IMR-90 (cell line): ENCODE results near the gene SELENOS. TPM values are rescaled to one million over a fixed set of nuclear protein-coding genes. Genes with fewer than 3 reads are reported as not detected.

Experiments used
- ATAC-seq: fragments of 200-7000 bp; cut with Tn5 transposase; 2 replicates; pipeline ENCODE4 v1.9.1; 2020; ENCODE audit warnings: low read depth, mild to moderate bottlenecking, moderate library complexity
- BruUV-seq: library from RNA; stranded (reverse); fragments of 400-500 nt; replicated peaks from 2 replicates; lab custom pipeline; 2021; lab: Mats Ljungman, UMichigan
- CTCF ChIA-PET: fragments of 300-600 bp; formaldehyde crosslinking; extraction: SDS; loops from one replicate; lab custom pipeline; 2021; ENCODE audit warnings: antibody characterized with exemption; lab: Yijun Ruan, JAX
- POLR2A ChIA-PET: fragments of 300-600 bp; sonication (Branson Sonifier 250); formaldehyde crosslinking; loops from one replicate; lab custom pipeline; 2022; ENCODE audit warnings: antibody characterized with exemption; ENCODE audit not compliant: unreplicated experiment; lab: Charles Lee
- DNase-seq: peaks from one replicate; pipeline ENCODE4 v3.0.0; 2013
- H2AFZ ChIP-seq: replicated peaks from 2 replicates; pipeline ENCODE3; 2013; ENCODE audit warnings: low read length, mild to moderate bottlenecking; ENCODE audit not compliant: poor library complexity
- H2AK5ac ChIP-seq: 2 replicates; pipeline ENCODE4 v1.6.1; 2013; ENCODE audit warnings: low read depth, low read length, inconsistent platforms
- H2AK9ac ChIP-seq: replicated peaks from 2 replicates; pipeline ENCODE3; 2013; ENCODE audit warnings: mild to moderate bottlenecking, low read depth, low read length, moderate library complexity; ENCODE audit not compliant: poor library complexity
- H2BK120ac ChIP-seq: 2 replicates; pipeline ENCODE4 v1.6.1; 2013; ENCODE audit warnings: low read depth, low read length, inconsistent platforms
- H2BK15ac ChIP-seq: 3 replicates; pipeline ENCODE4 v1.6.1; 2013; ENCODE audit warnings: low read depth, low read length, inconsistent platforms
- H2BK20ac ChIP-seq: 2 replicates; pipeline ENCODE4 v1.6.1; 2013; ENCODE audit warnings: low read depth, mild to moderate bottlenecking, inconsistent platforms, low read length, moderate library complexity
- H2BK5ac ChIP-seq: 2 replicates; pipeline ENCODE4 v1.6.1; 2013; ENCODE audit warnings: mild to moderate bottlenecking, low read depth, low read length, inconsistent platforms; ENCODE audit not compliant: poor library complexity, severe bottlenecking
- H3K14ac ChIP-seq: replicated peaks from 2 replicates; pipeline ENCODE4 v1.6.1; 2013; ENCODE audit warnings: low read depth, low read length, inconsistent platforms
- H3K18ac ChIP-seq: 2 replicates; pipeline ENCODE4 v1.6.1; 2013; ENCODE audit warnings: low read depth, low read length, control low read depth
- H3K23ac ChIP-seq: 2 replicates; pipeline ENCODE4 v1.6.1; 2013; ENCODE audit warnings: low read depth, low read length, inconsistent platforms
- H3K27ac ChIP-seq: 2 replicates; pipeline ENCODE4 v1.5.1; 2013; ENCODE audit warnings: mild to moderate bottlenecking, control low read depth, low read length; ENCODE audit not compliant: insufficient read depth
- H3K27me3 ChIP-seq: 2 replicates; pipeline ENCODE4 v1.6.1; 2013; ENCODE audit warnings: low read length; ENCODE audit not compliant: control insufficient read depth, insufficient read depth
- H3K36me3 ChIP-seq: 2 replicates; pipeline ENCODE4 v1.6.1; 2013; ENCODE audit warnings: low read length, mixed read lengths; ENCODE audit not compliant: control insufficient read depth, insufficient read depth
- H3K4ac ChIP-seq: 2 replicates; pipeline ENCODE4 v1.6.1; 2013; ENCODE audit warnings: low read depth, low read length, inconsistent platforms
- H3K4me1 ChIP-seq: 2 replicates; pipeline ENCODE4 v1.6.1; 2013; ENCODE audit warnings: low read length, mixed read lengths; ENCODE audit not compliant: control insufficient read depth, insufficient read depth
- H3K4me2 ChIP-seq: 2 replicates; pipeline ENCODE4 v1.6.1; 2013; ENCODE audit warnings: low read depth, mild to moderate bottlenecking, control low read depth, low read length, moderate library complexity
- H3K4me3 ChIP-seq: 2 replicates; pipeline ENCODE4 v1.5.1; 2013; ENCODE audit warnings: low read depth, mild to moderate bottlenecking, control low read depth, low read length, moderate library complexity; ENCODE audit not compliant: insufficient read depth
- H3K56ac ChIP-seq: 2 replicates; pipeline ENCODE4 v1.6.1; 2013; ENCODE audit warnings: low read length, inconsistent platforms; ENCODE audit not compliant: insufficient read depth; ENCODE audit errors: extremely low read depth
- H3K79me1 ChIP-seq, 2 experiments: 2 replicates each; pipeline ENCODE4 v1.6.1; 2013; ENCODE audit warnings: low read length in 2 of 2, inconsistent platforms in 1 of 2, low read depth in 1 of 2
- H3K9ac ChIP-seq: 2 replicates; pipeline ENCODE4 v1.6.1; 2013; ENCODE audit warnings: low read depth, low read length, control low read depth
- H3K9me1 ChIP-seq: 2 replicates; pipeline ENCODE4 v1.6.1; 2013; ENCODE audit warnings: low read length, inconsistent platforms; ENCODE audit not compliant: insufficient read depth
- H3K9me3 ChIP-seq: 2 replicates; pipeline ENCODE4 v1.6.1; 2013; ENCODE audit warnings: low read length; ENCODE audit not compliant: control insufficient read depth, insufficient read depth
- H4K20me1 ChIP-seq: 2 replicates; pipeline ENCODE4 v1.6.1; 2013; ENCODE audit warnings: low read length, inconsistent platforms; ENCODE audit not compliant: insufficient read depth
- H4K5ac ChIP-seq: 2 replicates; pipeline ENCODE4 v1.6.1; 2013; ENCODE audit warnings: mild to moderate bottlenecking, low read depth, low read length, control low read depth
- H4K8ac ChIP-seq, 2 experiments: 2 replicates each; pipeline ENCODE4 v1.6.1; 2013; ENCODE audit warnings: low read depth in 2 of 2, low read length in 2 of 2, control low read depth in 1 of 2, inconsistent platforms in 1 of 2
- H4K91ac ChIP-seq: 2 replicates; pipeline ENCODE4 v1.6.1; 2013; ENCODE audit warnings: low read depth, low read length, inconsistent platforms; ENCODE audit not compliant: insufficient read depth
- CHD1 ChIP-seq: IDR thresholded peaks from 2 replicates; pipeline ENCODE4 v1.6.1; 2012; ENCODE audit warnings: low read depth, low read length, improper control_type of control experiment
- MAFK ChIP-seq: IDR thresholded peaks from 2 replicates; pipeline ENCODE4 v1.6.1; 2012; ENCODE audit warnings: low read depth, low read length, improper control_type of control experiment
- SMC3 ChIP-seq: fragments of 150-350 bp; IDR thresholded peaks from 2 replicates; pipeline ENCODE4 v1.6.1; 2016; ENCODE audit warnings: low read depth, mild to moderate bottlenecking, antibody characterized with exemption, low read length, moderate library complexity
- WGBS, 2 experiments: methylation state at CpG; one replicate each; pipeline versions ENCODE4 v1.1.5 to v1.1.7; 2013; ENCODE audit warnings: missing lambda C conversion rate in 2 of 2; ENCODE audit not compliant: insufficient read length in 1 of 2; ENCODE audit errors: extremely low coverage in 2 of 2; 5-methylcytosine and 5-hydroxymethylcytosine counted together
- dilution Hi-C: fragments of 300-500 bp; cut with HindIII; formaldehyde crosslinking; loops from one replicate; pipeline ENCODE4 v1.14.3; 2018; ENCODE audit warnings: low sequenced_read_pairs; ENCODE audit not compliant: unreplicated experiment
- in situ Hi-C: fragments of 300-500 bp; cut with MboI; formaldehyde crosslinking; loops from 3 replicates; pipeline ENCODE4 v1.14.3; 2019; ENCODE audit warnings: low sequenced_read_pairs, inconsistent platforms, mixed read lengths
- intact Hi-C: fragments of 100-400 bp; cut with micrococcal nuclease; formaldehyde crosslinking; loops from 2 replicates; pipeline ENCODE4 v1.10.0; 2022
- polyA plus RNA-seq, 3 experiments: library from polyadenylated mRNA; depleted of rRNA; stranded (reverse); fragments of >200 nt; gene quantifications; 2 replicates each; pipeline ENCODE4 v1.2.3, GENCODE V29; 2012; ENCODE audit warnings: low replicate concordance in 1 of 3
- total RNA-seq: library from RNA; depleted of rRNA; stranded (reverse); fragments of >200 nt; gene quantifications from 2 replicates; pipeline ENCODE4 v1.2.3, GENCODE V29; 2012
- TF ChIP-seq, protein P1 (sequence below): fragments of 150-350 bp; IDR thresholded peaks from 2 replicates; pipeline ENCODE4 v1.6.1; 2017; ENCODE audit warnings: mild to moderate bottlenecking, antibody characterized with exemption, low read length, low read depth

SELENOS gene
- total and polyA plus RNA-seq, 2 of the 4 experiments (the other 2 are of a cell fraction), result 39.8 to 77.1 TPM

- intact Hi-C loops, result loop anchor here (5.0 kb wide), 1 partner anchor 37 kb away; no protein-coding TSS in a partner anchor
- H2AK5ac ChIP-seq, result no peak overlapping the region
Observed at GRCh38 chr15:101244036-101244781, 33.1 kb downstream of the SELENOS start.

More at GRCh38 chr15:101244036-101244781, 33.1 kb downstream of the SELENOS start:
- Histone ChIP-seq H2BK15ac (no peak overlapping the region), H2AK9ac (no peak overlapping the region), H4K91ac (no peak overlapping the region), H3K4me3 (no peak overlapping the region), H2BK120ac (no peak overlapping the region), H4K8ac (no peak overlapping the region), H2BK20ac (no peak overlapping the region), H2BK5ac (no peak overlapping the region), H4K5ac (no peak overlapping the region), H3K27me3 (no peaks in the 10 kb centered on the region), H3K4me1 (peaks cover 38% of the 10 kb centered on the region), H3K14ac (no peak overlapping the region), H3K4ac (no peak overlapping the region), H4K20me1 (peaks cover 99% of the 10 kb centered on the region), H2AFZ (no peak overlapping the region), H3K56ac (no peak overlapping the region), H3K18ac (no peak overlapping the region), H3K36me3 (peaks cover 18% of the 10 kb centered on the region), H3K9me3 (no peaks in the 10 kb centered on the region), H3K9ac (no peak overlapping the region), H3K23ac (0 out of 2 replicates have a peak overlapping the region, but pooled peaks have one; percentile 37), H3K79me1 (peaks cover 4 to 77% of the 10 kb centered on the region in 2 experiments; a peak in 2 of 4 replicates), H3K27ac (peak overlapping the region; percentile 5; the same call in 1 of the 2 replicates), H3K4me2 (peak overlapping the region; percentile 50), H3K9me1 (peaks cover 44% of the 10 kb centered on the region)
- BruUV-seq, result no TSS peak
- TF ChIP-seq MAFK (no peak), CHD1 (no peak), SMC3 (no peak)
- TF ChIP-seq, protein P1, sequence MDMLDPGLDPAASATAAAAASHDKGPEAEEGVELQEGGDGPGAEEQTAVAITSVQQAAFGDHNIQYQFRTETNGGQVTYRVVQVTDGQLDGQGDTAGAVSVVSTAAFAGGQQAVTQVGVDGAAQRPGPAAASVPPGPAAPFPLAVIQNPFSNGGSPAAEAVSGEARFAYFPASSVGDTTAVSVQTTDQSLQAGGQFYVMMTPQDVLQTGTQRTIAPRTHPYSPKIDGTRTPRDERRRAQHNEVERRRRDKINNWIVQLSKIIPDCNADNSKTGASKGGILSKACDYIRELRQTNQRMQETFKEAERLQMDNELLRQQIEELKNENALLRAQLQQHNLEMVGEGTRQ, result no peak
- no CpG with 5 or more reads among the region's 7 CpGs for WGBS, 2 experiments
- ATAC-seq (peak; percentile 47), DNase-seq (peak; percentile 60)
- ChIA-PET POLR2A (interaction anchor here (0.7 kb wide), 1 partner anchor 24 kb away, joined by 3 read pairs; no protein-coding TSS in a partner anchor), CTCF (interaction anchor here (0.6 to 1.1 kb wide), 2 partner anchors 120 to 144 kb away, joined by 3 read pairs; no protein-coding TSS in a partner anchor)
- in situ Hi-C loops, result no loop called here
- dilution Hi-C loops, result no loop called here
